A549 (cell line): ENCODE data around the gene KHDC3L. TPM values are rescaled to one million over a fixed set of nuclear protein-coding genes. Genes with fewer than 3 reads are reported as not detected.

Experiments
- ATAC-seq, 2 experiments: fragments of 200-7000 bp in 1 of 2; fragments of >200 bp in 1 of 2; cut with Nextera tagmentation in 1 of 2; cut with Tn5 transposase in 1 of 2; 3 replicates each; pipeline versions ENCODE4 v1.8.0 to v1.9.1; 2018 to 2020; ENCODE audit warnings: mild to moderate bottlenecking in 1 of 2, moderate library complexity in 1 of 2
- CTCF ChIA-PET: fragments of 300-600 bp; sonication (Branson Sonifier 250); formaldehyde crosslinking; extraction: SDS; loops from one replicate; lab custom pipeline; 2021; ENCODE audit warnings: antibody characterized with exemption, inconsistent platforms; lab: Yijun Ruan, JAX
- POLR2A ChIA-PET: fragments of 350-600 bp; formaldehyde crosslinking; extraction: SDS; loops from one replicate; lab custom pipeline; 2021; ENCODE audit warnings: antibody characterized with exemption, inconsistent platforms; lab: Yijun Ruan, JAX
- DNase-seq, 2 experiments: peaks; one replicate each; pipeline versions ENCODE4 v3.0.0 to v3.0.0-alpha.2; 2011 to 2016; ENCODE audit warnings: low read depth in 1 of 2, low spot score in 1 of 2
- FAIRE-seq: peaks from 2 replicates; lab custom pipeline; 2011; peaks lifted over from hg19 to GRCh38; lab: Jason Lieb, UNC
- H3K27ac ChIP-seq, 2 experiments: fragments of >200 bp; sonication (Bioruptor Twin); formaldehyde crosslinking; 3 replicates each; pipeline ENCODE4 v1.5.1; 2016 to 2017
- H3K4me1 ChIP-seq: fragments of >200 bp; sonication (Bioruptor Twin); formaldehyde crosslinking; 3 replicates; pipeline ENCODE4 v1.6.1; 2016
- H3K4me2 ChIP-seq: fragments of >200 bp; sonication (Bioruptor Twin); formaldehyde crosslinking; 3 replicates; pipeline ENCODE4 v1.6.1; 2016
- H3K4me3 ChIP-seq: fragments of >200 bp; sonication (Bioruptor Twin); formaldehyde crosslinking; 3 replicates; pipeline ENCODE4 v1.5.1; 2016
- H3K9me3 ChIP-seq: fragments of >200 bp; sonication (Bioruptor Twin); formaldehyde crosslinking; 3 replicates; pipeline ENCODE4 v1.6.1; 2016
- ATOH8 ChIP-seq: fragments of 250-450 bp; sonication (Bioruptor Pico); IDR thresholded peaks from 2 replicates; pipeline ENCODE4 v1.5.0; 2020; ENCODE audit warnings: low read depth, mild to moderate bottlenecking, moderate library complexity
- BCL3 ChIP-seq: fragments of >200 bp; sonication (Bioruptor Twin); formaldehyde crosslinking; IDR thresholded peaks from 3 replicates; pipeline ENCODE4 v1.6.1; 2016
- CBX8 ChIP-seq: fragments of 200-600 bp; sonication (generic); IDR thresholded peaks from 2 replicates; pipeline ENCODE4 v1.6.1; 2016
- CHD2 ChIP-seq: fragments of 150-350 bp; IDR thresholded peaks from 2 replicates; pipeline ENCODE4 v1.6.1; 2014; ENCODE audit warnings: low read length; ENCODE audit not compliant: partially characterized antibody
- CTCF ChIP-seq: fragments of >200 bp; sonication (Bioruptor Twin); formaldehyde crosslinking; IDR thresholded peaks from 3 replicates; pipeline ENCODE4 v1.5.1; 2016
- E2F6 ChIP-seq: IDR thresholded peaks from 2 replicates; pipeline ENCODE4 v1.6.1; 2012; ENCODE audit warnings: low read depth, borderline replicate concordance
- ESRRA ChIP-seq: fragments of 150-350 bp; IDR thresholded peaks from 2 replicates; pipeline ENCODE4 v1.6.1; 2014; ENCODE audit warnings: mild to moderate bottlenecking, low read length, borderline replicate concordance
- FOSL2 ChIP-seq, 2 experiments: fragments of 450-650 bp in 1 of 2; fragments of >200 bp in 1 of 2; sonication (Bioruptor Twin) in 1 of 2; formaldehyde crosslinking; IDR thresholded peaks; 2 replicates each; pipeline versions ENCODE4 v1.5.0 to v1.6.1; 2016 to 2020; ENCODE audit warnings: mild to moderate bottlenecking in 1 of 2, moderate library complexity in 1 of 2
- HMGXB4 ChIP-seq: fragments of 250-450 bp; sonication (Bioruptor Pico); IDR thresholded peaks from 2 replicates; pipeline ENCODE4 v1.5.0; 2021; ENCODE audit warnings: mild to moderate bottlenecking, moderate library complexity, borderline replicate concordance
- HOXB5 ChIP-seq: fragments of 250-450 bp; sonication (Bioruptor Pico); IDR thresholded peaks from 2 replicates; pipeline ENCODE4 v1.5.0; 2020; ENCODE audit warnings: mild to moderate bottlenecking, moderate library complexity
- JUN ChIP-seq, 2 experiments: fragments of >200 bp; sonication (Bioruptor Twin); formaldehyde crosslinking; IDR thresholded peaks; 2 replicates in 1 of 2; 3 replicates in 1 of 2; pipeline ENCODE4 v1.6.1; 2016 to 2017
- MAFK ChIP-seq: fragments of 450-650 bp; IDR thresholded peaks from 2 replicates; pipeline ENCODE4 v1.6.1; 2014; ENCODE audit not compliant: partially characterized antibody
- MAX ChIP-seq: IDR thresholded peaks from 2 replicates; pipeline ENCODE4 v1.6.1; 2012
- MYC ChIP-seq: IDR thresholded peaks from 2 replicates; pipeline ENCODE4 v1.6.1; 2012; ENCODE audit warnings: mild to moderate bottlenecking, inconsistent platforms, low read length, improper control_type of control experiment, borderline replicate concordance
- NPAS2 ChIP-seq: fragments of 250-450 bp; sonication (Bioruptor Pico); IDR thresholded peaks from 2 replicates; pipeline ENCODE4 v1.8.0; 2022; ENCODE audit warnings: mild to moderate bottlenecking, moderate library complexity, borderline replicate concordance
- NR3C1 ChIP-seq: fragments of >200 bp; sonication (Bioruptor Twin); formaldehyde crosslinking; IDR thresholded peaks from 3 replicates; pipeline ENCODE4 v1.6.1; 2017
- POLR2A ChIP-seq: IDR thresholded peaks from 2 replicates; pipeline ENCODE4 v1.6.1; 2012; ENCODE audit warnings: mild to moderate bottlenecking, low read length
- RAD21 ChIP-seq, 2 experiments: fragments of >200 bp in 1 of 2; sonication (Bioruptor Twin) in 1 of 2; formaldehyde crosslinking in 1 of 2; IDR thresholded peaks in 1 of 2; conservative IDR thresholded peaks in 1 of 2; 2 replicates in 1 of 2; 3 replicates in 1 of 2; pipeline ENCODE4 v1.6.1; 2012 to 2018; ENCODE audit warnings: inconsistent platforms in 1 of 2
- SMC3 ChIP-seq: fragments of >200 bp; sonication (Bioruptor Twin); formaldehyde crosslinking; IDR thresholded peaks from 3 replicates; pipeline ENCODE4 v1.6.1; 2018; ENCODE audit warnings: inconsistent platforms
- TFCP2L1 ChIP-seq: fragments of 250-450 bp; sonication (Bioruptor Pico); IDR thresholded peaks from 2 replicates; pipeline ENCODE4 v1.5.0; 2021; ENCODE audit warnings: mild to moderate bottlenecking
- USF2 ChIP-seq: fragments of 450-650 bp; IDR thresholded peaks from 2 replicates; pipeline ENCODE4 v1.6.1; 2014; ENCODE audit warnings: antibody characterized with exemption
- ZC3H11A ChIP-seq: fragments of 450-650 bp; IDR thresholded peaks from 2 replicates; pipeline ENCODE4 v1.6.1; 2014; ENCODE audit warnings: antibody characterized with exemption, mild to moderate bottlenecking
- ZFP36 ChIP-seq: fragments of 450-650 bp; IDR thresholded peaks from 2 replicates; pipeline ENCODE4 v1.6.1; 2014; ENCODE audit warnings: borderline replicate concordance; ENCODE audit not compliant: partially characterized antibody
- ZNF302 ChIP-seq: fragments of 250-450 bp; sonication (Bioruptor Pico); IDR thresholded peaks from 2 replicates; pipeline ENCODE4 v1.9.0; 2021; ENCODE audit warnings: inconsistent platforms, mild to moderate bottlenecking, moderate library complexity
- ZSCAN20 ChIP-seq: fragments of 250-450 bp; sonication (Bioruptor Pico); IDR thresholded peaks from 2 replicates; pipeline ENCODE4 v1.8.0; 2022; ENCODE audit warnings: mild to moderate bottlenecking, moderate library complexity
- WGBS: methylation state at CpG from one replicate; pipeline ENCODE4 v1.1.6; 2017; ENCODE audit errors: missing lambda C conversion rate; 5-methylcytosine and 5-hydroxymethylcytosine counted together
- polyA plus RNA-seq, 4 experiments: library from polyadenylated mRNA; depleted of rRNA in 3 of 4; stranded (reverse); fragments of >200 nt; fragmentation: RNase III in 1 of 4; extraction: RNeasy Plus Mini Kit Qiagen cat#74134 plus additional on column Dnase treatment in 1 of 4; gene quantifications; 2 replicates in 3 of 4; 3 replicates in 1 of 4; pipeline ENCODE4 v1.2.3, GENCODE V29; 2011 to 2017

Gene KHDC3L
- polyA plus RNA-seq, 2 of the 4 experiments (the other 2 are of a cell fraction): not detected

- no peak for TF ChIP-seq MYC
- no peak for TF ChIP-seq NR3C1
- TF ChIP-seq ESRRA: no peak
Measured at GRCh38 chr6:73388433-73388799, 26.0 kb downstream of the KHDC3L start (continued).

- DNase-seq (peak; percentile 47 to 75), FAIRE-seq (no peak), ATAC-seq (peak; percentile 98 to 99)
- WGBS: 0% methylated on average over 22 of the region's 38 CpGs
- POLR2A ChIA-PET: interaction anchor here (0.6 to 1.4 kb wide), 4 partner anchors 62 to 264 kb away, joined by 3 to 8 read pairs (median 6); partner anchors contain the start of gene MTO1
- Histone ChIP-seq H3K4me2 (peak overlapping the region; percentile 92), H3K4me3 (peak overlapping the region; percentile 59), H3K9me3 (no peaks in the 10 kb centered on the region), H3K27ac (peak overlapping the region; percentile 79 to 96), H3K4me1 (0 out of 3 replicates have a peak, but pooled peaks cover 3% of the 10 kb centered on the region)
- CTCF ChIA-PET: interaction anchor here (0.5 to 2.2 kb wide), 25 partner anchors 10 to 977 kb away, joined by 3 to 16 read pairs (median 4); no protein-coding TSS in a partner anchor
- peak; percentile 41 for TF ChIP-seq POLR2A
- peak; percentile 58; the same call in 1 of the 2 replicates for TF ChIP-seq MAX
- TF ChIP-seq RAD21 (conservative IDR thresholded peaks at IDR 0.05 in 1 of 2, IDR thresholded peaks at IDR 0.05 in 1 of 2): peak; percentile 77 to 78
- TF ChIP-seq CBX8: no peak
- peak in 1 of 2 experiments; percentile 45; a peak in 1 of 5 replicates for TF ChIP-seq JUN (IDR thresholded peaks at IDR 0.05)
- TF ChIP-seq SMC3: peak; percentile 56; the same call in 2 of the 3 replicates
- TF ChIP-seq BCL3: no peak
- no peak for TF ChIP-seq TFCP2L1 (CRISPR knock-in tag)
- TF ChIP-seq ZC3H11A: no peak
- TF ChIP-seq USF2: no peak
- no peak for TF ChIP-seq ZSCAN20 (CRISPR knock-in tag)
- no peak for TF ChIP-seq ZFP36
- no peak for TF ChIP-seq HOXB5 (CRISPR knock-in tag)
- peak; percentile 63 for TF ChIP-seq CTCF
- no peak for TF ChIP-seq CHD2
- TF ChIP-seq ZNF302 (CRISPR knock-in tag): no peak
- peak; percentile 90 for TF ChIP-seq MAFK
Measured at GRCh38 chr6:73388800-73389512, 26.5 kb downstream of the KHDC3L start.

GRCh38 chr6:73389854-73390253 lies 27.4 kb downstream of the KHDC3L start:
- FAIRE-seq (no peak), DNase-seq (no peak), ATAC-seq (no peak)
- H3K4me1 ChIP-seq: 0 out of 3 replicates have a peak, but pooled peaks cover 3% of the 10 kb centered on the region
- H3K9me3 ChIP-seq: no peaks in the 10 kb centered on the region
- H3K4me2 ChIP-seq: peak overlapping the region; percentile 92
- ChIA-PET POLR2A (no interaction called here), CTCF (no interaction called here)
- H3K27ac ChIP-seq: peak overlapping the region in 1 of 2 experiments; percentile 96; a peak in 1 of 6 replicates
- H3K4me3 ChIP-seq: no peak overlapping the region
- 88% methylated on average over 10 of the region's 10 CpGs for WGBS
- TF ChIP-seq E2F6 (no peak), FOSL2 (IDR thresholded peaks at IDR 0.05) (no peak), FOSL2 (CRISPR knock-in tag; IDR thresholded peaks at IDR 0.05) (no peak), CTCF (no peak), ZNF302 (CRISPR knock-in tag) (no peak), NPAS2 (no peak), ATOH8 (CRISPR knock-in tag) (no peak), HMGXB4 (CRISPR knock-in tag) (no peak)
